CD4-positive, CD25-positive, alpha-beta regulatory T cell (primary cell): Measurements from ENCODE around the gene IFNL3. TPM values are rescaled to one million over a fixed set of nuclear protein-coding genes. Genes with fewer than 3 reads are reported as not detected.
A peak's percentile ranks its signal among the peaks of the same experiment; 100 is the strongest.

Experiments used
- ATAC-seq, 2 donors: fragments of 150-1000 bp; cut with Tn5 transposase; one replicate each; pipeline ENCODE4 v1.10.0; 2021; ENCODE audit warnings: low read depth in 2 of 2, moderate number of reproducible peaks in 2 of 2, moderate library complexity in 1 of 2
- DNase-seq, 3 donors: peaks; one replicate each; pipeline versions ENCODE4 v3.0.0 to v3.0.0-alpha.2; 2012 to 2022; ENCODE audit warnings: mixed read lengths in 1 of 3
- H3K27ac ChIP-seq: one replicate; pipeline ENCODE4 v1.7.0; 2013; ENCODE audit warnings: mild to moderate bottlenecking, low read length; ENCODE audit not compliant: insufficient read depth, poor library complexity, severe bottlenecking
- H3K27me3 ChIP-seq: one replicate; pipeline ENCODE4 v1.7.0; 2013; ENCODE audit warnings: low read length; ENCODE audit not compliant: control insufficient read depth, insufficient read depth
- H3K36me3 ChIP-seq: one replicate; pipeline ENCODE4 v1.7.0; 2013; ENCODE audit warnings: mild to moderate bottlenecking, low read length, moderate library complexity; ENCODE audit not compliant: control insufficient read depth, insufficient read depth
- H3K4me1 ChIP-seq: 2 replicates; pipeline ENCODE4 v1.7.0; 2013; ENCODE audit warnings: mild to moderate bottlenecking, low read length; ENCODE audit not compliant: insufficient read depth, control insufficient read depth, poor library complexity, severe bottlenecking
- H3K4me3 ChIP-seq: one replicate; pipeline ENCODE4 v1.7.0; 2013; ENCODE audit warnings: low read depth, mild to moderate bottlenecking, low read length, moderate library complexity
- H3K9me3 ChIP-seq, 2 experiments: 1 replicate in 1 of 2; 2 replicates in 1 of 2; pipeline ENCODE4 v1.7.0; 2013; ENCODE audit warnings: low read length in 2 of 2, mild to moderate bottlenecking in 1 of 2, moderate library complexity in 1 of 2; ENCODE audit not compliant: control insufficient read depth in 2 of 2
- H3K27ac Mint-ChIP-seq, 3 donors: one replicate each; pipeline ENCODE4 v1.8.0; 2020 to 2022; ENCODE audit warnings: mild to moderate bottlenecking in 3 of 3, mixed read lengths in 3 of 3, moderate library complexity in 2 of 3
- H3K27me3 Mint-ChIP-seq: one replicate; pipeline ENCODE4 v1.8.0; 2022; ENCODE audit warnings: mild to moderate bottlenecking, mixed read lengths
- H3K36me3 Mint-ChIP-seq: one replicate; pipeline ENCODE4 v1.8.0; 2020; ENCODE audit warnings: mixed read lengths
- H3K4me1 Mint-ChIP-seq, 4 donors: one replicate each; pipeline ENCODE4 v1.8.0; 2020 to 2022; ENCODE audit warnings: mixed read lengths in 4 of 4, mild to moderate bottlenecking in 1 of 4
- H3K4me3 Mint-ChIP-seq, 4 donors: one replicate each; pipeline ENCODE4 v1.8.0; 2020 to 2022; ENCODE audit warnings: mild to moderate bottlenecking in 4 of 4, mixed read lengths in 4 of 4, moderate library complexity in 3 of 4
- H3K9me3 Mint-ChIP-seq, 7 donors: one replicate each; pipeline ENCODE4 v1.8.0; 2020 to 2022; ENCODE audit warnings: mixed read lengths in 7 of 7, mild to moderate bottlenecking in 3 of 7, moderate library complexity in 2 of 7
- polyA plus RNA-seq, 4 donors: library from polyadenylated mRNA; unstranded; fragments of 300-500 nt; fragmentation: Illumina TruSeq; gene quantifications; one replicate each; pipeline ENCODE4 v1.2.3, GENCODE V29; 2021
- total RNA-seq: library from RNA; stranded (reverse); gene quantifications from one replicate; pipeline ENCODE4 v1.2.3, GENCODE V29; 2022

IFNL3 gene
- total and polyA plus RNA-seq, 5 donors from 2014 or later: not detected

GRCh38 chr19:39238944-39239343 lies 5.9 kb downstream of the IFNL3 start:
- Histone ChIP-seq H3K36me3 (no peaks in the 10 kb centered on the region), H3K9me3 (no peaks in the 10 kb centered on the region), H3K4me3 (no peak overlapping the region), H3K27me3 (no peaks in the 10 kb centered on the region), H3K4me1 (peaks cover 10% of the 10 kb centered on the region), H3K27ac (no peak overlapping the region)
- no peak overlapping the region for H3K4me3 Mint-ChIP-seq
- no peaks in the 10 kb centered on the region for H3K36me3 Mint-ChIP-seq
- H3K27ac Mint-ChIP-seq: peak overlapping the region in 2 of 3 donors; percentile 83 to 84
- DNase-seq (no peak), ATAC-seq (no peak)
- H3K27me3 Mint-ChIP-seq: no peaks in the 10 kb centered on the region
- peaks cover 0 to 1% (median 0%) of the 10 kb centered on the region in 7 donors for H3K9me3 Mint-ChIP-seq
- peaks cover 0 to 32% (median 14%) of the 10 kb centered on the region in 4 donors for H3K4me1 Mint-ChIP-seq

GRCh38 chr19:39238209-39238608 lies 6.6 kb downstream of the IFNL3 start:
- DNase-seq: no peak
- peaks cover 0 to 32% (median 14%) of the 10 kb centered on the region in 4 donors for H3K4me1 Mint-ChIP-seq
- H3K27ac Mint-ChIP-seq: peak overlapping the region; percentile 83 to 95 (median 84)
- peak overlapping the region in 2 of 4 donors; percentile 79 to 83 for H3K4me3 Mint-ChIP-seq
- Histone ChIP-seq H3K4me3 (no peak overlapping the region), H3K36me3 (no peaks in the 10 kb centered on the region), H3K9me3 (no peaks in the 10 kb centered on the region), H3K27ac (peak overlapping the region; percentile 14), H3K4me1 (peaks cover 10% of the 10 kb centered on the region), H3K27me3 (no peaks in the 10 kb centered on the region)
- H3K36me3 Mint-ChIP-seq: no peaks in the 10 kb centered on the region
- peaks cover 4% of the 10 kb centered on the region for H3K27me3 Mint-ChIP-seq
- no peak for ATAC-seq
- H3K9me3 Mint-ChIP-seq: peaks cover 0 to 1% (median 0%) of the 10 kb centered on the region in 7 donors

- DNase-seq (peak in 1 of 3 donors; percentile 53), ATAC-seq (peak; percentile 57 to 61)
- Mint-ChIP-seq H3K4me1 (peaks cover 0 to 32% (median 14%) of the 10 kb centered on the region in 4 donors), H3K27me3 (peaks cover 5% of the 10 kb centered on the region), H3K36me3 (no peaks in the 10 kb centered on the region), H3K9me3 (peaks cover 0 to 1% (median 0%) of the 10 kb centered on the region in 7 donors), H3K27ac (peak overlapping the region; percentile 84 to 95 (median 90)), H3K4me3 (peak overlapping the region in 3 of 4 donors; percentile 77 to 83 (median 79))
- Histone ChIP-seq H3K4me1 (peaks cover 10% of the 10 kb centered on the region), H3K27me3 (no peaks in the 10 kb centered on the region), H3K27ac (peak overlapping the region; percentile 14), H3K36me3 (no peaks in the 10 kb centered on the region), H3K4me3 (no peak overlapping the region), H3K9me3 (no peaks in the 10 kb centered on the region)
Measured at GRCh38 chr19:39237200-39238184, 7.3 kb downstream of the IFNL3 start.

GRCh38 chr19:39236527-39236926 lies 8.3 kb downstream of the IFNL3 start:
- Histone ChIP-seq H3K36me3 (no peaks in the 10 kb centered on the region), H3K9me3 (no peaks in the 10 kb centered on the region), H3K4me1 (peaks cover 10% of the 10 kb centered on the region), H3K27me3 (no peaks in the 10 kb centered on the region), H3K27ac (no peak overlapping the region), H3K4me3 (no peak overlapping the region)
- Mint-ChIP-seq H3K36me3 (no peaks in the 10 kb centered on the region), H3K27me3 (peaks cover 5% of the 10 kb centered on the region), H3K4me1 (peaks cover 0 to 32% (median 14%) of the 10 kb centered on the region in 4 donors), H3K27ac (peak overlapping the region in 2 of 3 donors; percentile 93 to 94), H3K9me3 (peaks cover 0 to 1% (median 0%) of the 10 kb centered on the region in 7 donors), H3K4me3 (peak overlapping the region in 1 of 4 donors; percentile 13)
- DNase-seq (no peak), ATAC-seq (peak; percentile 34 to 64)

- Mint-ChIP-seq H3K9me3 (peaks cover 0 to 1% (median 0%) of the 10 kb centered on the region in 7 donors), H3K27me3 (peaks cover 9% of the 10 kb centered on the region), H3K4me3 (no peak overlapping the region), H3K27ac (no peak overlapping the region), H3K36me3 (no peaks in the 10 kb centered on the region), H3K4me1 (peaks cover 0 to 20% (median 8%) of the 10 kb centered on the region in 4 donors)
- H3K4me1 ChIP-seq: peaks cover 3% of the 10 kb centered on the region
- no peaks in the 10 kb centered on the region for H3K36me3 ChIP-seq
- no peak overlapping the region for H3K27ac ChIP-seq
- H3K4me3 ChIP-seq: no peak overlapping the region
- DNase-seq (no peak), ATAC-seq (no peak)
- no peaks in the 10 kb centered on the region for H3K9me3 ChIP-seq
- H3K27me3 ChIP-seq: no peaks in the 10 kb centered on the region
Measured at GRCh38 chr19:39232708-39233107, 12.1 kb downstream of the IFNL3 start.

- Mint-ChIP-seq H3K4me3 (no peak overlapping the region), H3K27ac (no peak overlapping the region), H3K9me3 (no peaks in the 10 kb centered on the region), H3K27me3 (peaks cover 22% of the 10 kb centered on the region), H3K4me1 (peaks cover 0 to 2% (median under 1%) of the 10 kb centered on the region in 4 donors), H3K36me3 (no peaks in the 10 kb centered on the region)
- no peaks in the 10 kb centered on the region for H3K4me1 ChIP-seq
- H3K27me3 ChIP-seq: no peaks in the 10 kb centered on the region
- no peak overlapping the region for H3K27ac ChIP-seq
- H3K36me3 ChIP-seq: no peaks in the 10 kb centered on the region
- no peak overlapping the region for H3K4me3 ChIP-seq
- no peaks in the 10 kb centered on the region for H3K9me3 ChIP-seq
- DNase-seq (no peak), ATAC-seq (no peak)
Measured at GRCh38 chr19:39230096-39230764, 14.6 kb downstream of the IFNL3 start.

- DNase-seq (no peak), ATAC-seq (no peak)
- Mint-ChIP-seq H3K4me1 (no peaks in the 10 kb centered on the region), H3K4me3 (no peak overlapping the region), H3K9me3 (peaks cover 0 to 2% (median 0%) of the 10 kb centered on the region in 7 donors), H3K36me3 (no peaks in the 10 kb centered on the region), H3K27ac (no peak overlapping the region), H3K27me3 (peaks cover 19% of the 10 kb centered on the region)
- H3K4me3 ChIP-seq: no peak overlapping the region
- H3K36me3 ChIP-seq: no peaks in the 10 kb centered on the region
- H3K27me3 ChIP-seq: peaks cover 4% of the 10 kb centered on the region
- no peaks in the 10 kb centered on the region for H3K9me3 ChIP-seq
- H3K4me1 ChIP-seq: no peaks in the 10 kb centered on the region
- H3K27ac ChIP-seq: no peak overlapping the region
Measured at GRCh38 chr19:39224910-39225309, 19.9 kb downstream of the IFNL3 start.
